ENCODE data around the gene SLIT1. TPM values are rescaled to one million over a fixed set of nuclear protein-coding genes. Genes with fewer than 3 reads are reported as not detected.

SLIT1 gene
- total RNA-seq, 4 donors from 2014 or later, result under 0.01 to 0.78 (median 0.15) TPM

DNA sequence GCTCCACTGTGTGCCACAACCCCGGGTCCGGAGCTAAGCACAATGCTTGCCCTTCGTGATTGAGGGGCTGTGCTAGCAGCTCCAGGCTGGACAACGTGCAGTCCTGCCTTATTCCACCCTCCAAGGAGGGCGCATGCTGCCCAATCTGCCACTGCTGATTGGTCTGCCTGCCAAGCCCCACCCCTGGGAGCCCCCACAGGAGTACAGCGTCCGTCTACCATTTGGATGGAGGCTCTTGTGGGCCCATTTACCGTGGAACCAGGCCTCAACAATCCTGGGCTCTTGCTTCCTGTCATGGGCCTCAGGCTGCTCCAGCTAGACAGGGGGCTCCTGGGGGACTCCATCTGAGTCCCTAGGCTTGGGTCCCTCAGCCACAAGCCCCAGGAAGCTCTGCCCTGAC lies 173.3 kb downstream of the SLIT1 start:
- Histone ChIP-seq H3K27ac (no peak overlapping the region), H3K27me3 (no peaks in the 10 kb centered on the region), H3K36me3 (no peaks in the 10 kb centered on the region), H3K9me3 (no peaks in the 10 kb centered on the region), H3K4me1 (no peaks in the 10 kb centered on the region), H3K4me3 (replicated peaks in 1 of 3) (no peak overlapping the region)
- no peak for DNase-seq
- intact Hi-C loops (cut with DNase I), result no loop called here
- no peak for TF ChIP-seq POLR2A (IDR thresholded peaks at IDR 0.05)
- TF ChIP-seq, protein P1, sequence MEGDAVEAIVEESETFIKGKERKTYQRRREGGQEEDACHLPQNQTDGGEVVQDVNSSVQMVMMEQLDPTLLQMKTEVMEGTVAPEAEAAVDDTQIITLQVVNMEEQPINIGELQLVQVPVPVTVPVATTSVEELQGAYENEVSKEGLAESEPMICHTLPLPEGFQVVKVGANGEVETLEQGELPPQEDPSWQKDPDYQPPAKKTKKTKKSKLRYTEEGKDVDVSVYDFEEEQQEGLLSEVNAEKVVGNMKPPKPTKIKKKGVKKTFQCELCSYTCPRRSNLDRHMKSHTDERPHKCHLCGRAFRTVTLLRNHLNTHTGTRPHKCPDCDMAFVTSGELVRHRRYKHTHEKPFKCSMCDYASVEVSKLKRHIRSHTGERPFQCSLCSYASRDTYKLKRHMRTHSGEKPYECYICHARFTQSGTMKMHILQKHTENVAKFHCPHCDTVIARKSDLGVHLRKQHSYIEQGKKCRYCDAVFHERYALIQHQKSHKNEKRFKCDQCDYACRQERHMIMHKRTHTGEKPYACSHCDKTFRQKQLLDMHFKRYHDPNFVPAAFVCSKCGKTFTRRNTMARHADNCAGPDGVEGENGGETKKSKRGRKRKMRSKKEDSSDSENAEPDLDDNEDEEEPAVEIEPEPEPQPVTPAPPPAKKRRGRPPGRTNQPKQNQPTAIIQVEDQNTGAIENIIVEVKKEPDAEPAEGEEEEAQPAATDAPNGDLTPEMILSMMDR (IDR thresholded peaks at IDR 0.05), result no peak
- WGBS, 2 donors, result 70 to 75% methylated on average over 2 to 4 of the region's 8 CpGs

- Histone ChIP-seq H3K27me3 (no peaks in the 10 kb centered on the region), H3K27ac (no peak overlapping the region), H3K9me3 (no peaks in the 10 kb centered on the region), H3K4me1 (no peaks in the 10 kb centered on the region), H3K4me3 (replicated peaks in 1 of 3) (no peak overlapping the region), H3K36me3 (no peaks in the 10 kb centered on the region)
- DNase-seq, result no peak
- TF ChIP-seq, protein P1 (IDR thresholded peaks at IDR 0.05), result no peak
- TF ChIP-seq POLR2A (IDR thresholded peaks at IDR 0.05), result no peak
- intact Hi-C loops (cut with DNase I), result no loop called here
These were observed 174.4 kb downstream of the SLIT1 start for GRCh38 chr10:97011397-97011796.

GRCh38 chr10:97010695-97011206 lies 175.0 kb downstream of the SLIT1 start:
- no peaks in the 10 kb centered on the region for H3K27me3 ChIP-seq
- no peaks in the 10 kb centered on the region for H3K4me1 ChIP-seq
- no peak overlapping the region for H3K4me3 ChIP-seq (replicated peaks in 1 of 3)
- DNase-seq, result no peak
- no peak overlapping the region for H3K27ac ChIP-seq
- 92 to 100% methylated on average over 2 to 3 of the region's 4 CpGs for WGBS, 2 donors
- no peak for TF ChIP-seq POLR2A (IDR thresholded peaks at IDR 0.05)
- TF ChIP-seq, protein P1 (IDR thresholded peaks at IDR 0.05), result no peak
- intact Hi-C loops (cut with DNase I), result no loop called here
- no peaks in the 10 kb centered on the region for H3K36me3 ChIP-seq
- H3K9me3 ChIP-seq, result no peaks in the 10 kb centered on the region

- Histone ChIP-seq H3K4me3 (replicated peaks in 1 of 3) (no peak overlapping the region), H3K4me1 (no peaks in the 10 kb centered on the region), H3K27me3 (no peaks in the 10 kb centered on the region), H3K36me3 (no peaks in the 10 kb centered on the region), H3K27ac (no peak overlapping the region), H3K9me3 (no peaks in the 10 kb centered on the region)
- intact Hi-C loops (cut with DNase I), result no loop called here
- DNase-seq, result no peak
- 95 to 96% methylated on average over 1 of the region's 1 CpG for WGBS, 2 donors
- TF ChIP-seq, protein P1 (IDR thresholded peaks at IDR 0.05), result no peak
- no peak for TF ChIP-seq POLR2A (IDR thresholded peaks at IDR 0.05)
These were observed 178.3 kb downstream of the SLIT1 start for GRCh38 chr10:97007417-97007816.

GRCh38 chr10:97006364-97006763 lies 179.4 kb downstream of the SLIT1 start:
- WGBS, 2 donors, result 61 to 67% methylated on average over 6 of the region's 6 CpGs
- no peak overlapping the region for H3K27ac ChIP-seq
- no peak overlapping the region for H3K4me3 ChIP-seq (replicated peaks in 1 of 3)
- intact Hi-C loops (cut with DNase I), result no loop called here
- H3K36me3 ChIP-seq, result no peaks in the 10 kb centered on the region
- no peak for DNase-seq
- H3K9me3 ChIP-seq, result no peaks in the 10 kb centered on the region
- H3K4me1 ChIP-seq, result no peaks in the 10 kb centered on the region
- TF ChIP-seq POLR2A (IDR thresholded peaks at IDR 0.05), result no peak
- TF ChIP-seq, protein P1 (IDR thresholded peaks at IDR 0.05), result no peak
- no peaks in the 10 kb centered on the region for H3K27me3 ChIP-seq

Measured in thyroid gland (tissue), 4 donors.